Measurements from ENCODE around the gene PNPLA7.
A peak's percentile ranks its signal among the peaks of the same experiment; 100 is the strongest.

The PNPLA7 gene

DNA sequence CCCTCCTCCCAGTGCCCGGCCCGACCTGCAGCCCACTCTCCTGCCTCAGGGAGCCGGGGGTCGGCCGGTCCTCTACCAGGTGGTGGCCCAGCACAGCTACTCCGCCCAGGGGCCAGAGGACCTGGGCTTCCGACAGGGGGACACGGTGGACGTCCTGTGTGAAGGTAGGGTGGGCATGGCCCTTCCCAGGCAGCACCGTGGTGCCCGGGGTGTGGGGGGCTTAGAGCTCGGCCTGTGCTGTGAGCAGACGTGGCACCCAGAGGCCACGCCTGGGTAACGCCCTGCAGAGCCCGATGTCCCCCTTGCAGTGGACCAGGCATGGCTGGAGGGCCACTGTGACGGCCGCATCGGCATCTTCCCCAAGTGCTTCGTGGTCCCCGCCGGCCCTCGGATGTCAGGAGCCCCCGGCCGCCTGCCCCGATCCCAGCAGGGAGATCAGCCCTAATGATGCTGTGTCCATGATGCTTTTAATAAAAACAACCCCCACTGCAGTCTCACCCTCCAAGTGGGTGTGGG, 116.2 kb downstream of the PNPLA7 start:
- no peak for DNase-seq (ENCODE audit: low read depth)
- no peak overlapping the region for H3K4me3 ChIP-seq (ENCODE audit: low read depth, low read length)
- TF ChIP-seq, protein P1, sequence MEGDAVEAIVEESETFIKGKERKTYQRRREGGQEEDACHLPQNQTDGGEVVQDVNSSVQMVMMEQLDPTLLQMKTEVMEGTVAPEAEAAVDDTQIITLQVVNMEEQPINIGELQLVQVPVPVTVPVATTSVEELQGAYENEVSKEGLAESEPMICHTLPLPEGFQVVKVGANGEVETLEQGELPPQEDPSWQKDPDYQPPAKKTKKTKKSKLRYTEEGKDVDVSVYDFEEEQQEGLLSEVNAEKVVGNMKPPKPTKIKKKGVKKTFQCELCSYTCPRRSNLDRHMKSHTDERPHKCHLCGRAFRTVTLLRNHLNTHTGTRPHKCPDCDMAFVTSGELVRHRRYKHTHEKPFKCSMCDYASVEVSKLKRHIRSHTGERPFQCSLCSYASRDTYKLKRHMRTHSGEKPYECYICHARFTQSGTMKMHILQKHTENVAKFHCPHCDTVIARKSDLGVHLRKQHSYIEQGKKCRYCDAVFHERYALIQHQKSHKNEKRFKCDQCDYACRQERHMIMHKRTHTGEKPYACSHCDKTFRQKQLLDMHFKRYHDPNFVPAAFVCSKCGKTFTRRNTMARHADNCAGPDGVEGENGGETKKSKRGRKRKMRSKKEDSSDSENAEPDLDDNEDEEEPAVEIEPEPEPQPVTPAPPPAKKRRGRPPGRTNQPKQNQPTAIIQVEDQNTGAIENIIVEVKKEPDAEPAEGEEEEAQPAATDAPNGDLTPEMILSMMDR (IDR thresholded peaks at IDR 0.05; ENCODE audit: control insufficient read depth, extremely low read depth, insufficient read depth) = no peak

DNA sequence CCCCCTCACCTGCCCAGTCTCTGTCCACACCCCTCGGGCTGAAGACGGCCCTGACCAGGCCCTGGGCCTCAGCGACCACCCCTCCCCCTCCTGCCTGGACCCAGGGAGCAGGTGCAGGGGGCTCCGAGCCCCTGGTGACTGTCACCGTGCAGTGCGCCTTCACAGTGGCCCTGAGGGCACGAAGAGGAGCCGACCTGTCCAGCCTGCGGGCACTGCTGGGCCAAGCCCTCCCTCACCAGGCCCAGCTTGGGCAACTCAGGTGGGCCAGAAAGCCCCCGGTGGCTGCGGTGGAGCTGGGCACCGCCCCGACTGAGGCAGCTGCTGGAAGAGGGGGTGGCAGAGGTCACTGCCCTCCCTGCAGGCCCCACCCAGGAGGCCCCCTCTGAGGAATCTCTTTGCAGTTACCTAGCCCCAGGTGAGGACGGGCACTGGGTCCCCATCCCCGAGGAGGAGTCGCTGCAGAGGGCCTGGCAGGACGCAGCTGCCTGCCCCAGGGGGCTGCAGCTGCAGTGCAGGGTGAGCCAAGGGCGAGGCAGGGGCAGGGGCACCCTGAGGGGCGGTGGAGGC, 116.8 kb downstream of the PNPLA7 start:
- no peak overlapping the region for H3K4me3 ChIP-seq (ENCODE audit: low read depth, low read length)
- TF ChIP-seq, protein P1 (IDR thresholded peaks at IDR 0.05; ENCODE audit: control insufficient read depth, extremely low read depth, insufficient read depth) = no peak
- DNase-seq (ENCODE audit: low read depth) = no peak

GRCh38 chr9:137432687-137433348, 117.4 kb downstream of the PNPLA7 start:
- TF ChIP-seq, protein P1 (IDR thresholded peaks at IDR 0.05; ENCODE audit: control insufficient read depth, extremely low read depth, insufficient read depth) = no peak
- no peak for DNase-seq (ENCODE audit: low read depth)
- H3K4me3 ChIP-seq (ENCODE audit: low read depth, low read length) = no peak overlapping the region

- no peak for DNase-seq (ENCODE audit: low read depth)
- no peak overlapping the region for H3K4me3 ChIP-seq (ENCODE audit: low read depth, low read length)
- TF ChIP-seq, protein P1 (IDR thresholded peaks at IDR 0.05; ENCODE audit: control insufficient read depth, extremely low read depth, insufficient read depth) = no peak
Measured at GRCh38 chr9:137431416-137431931, 118.7 kb downstream of the PNPLA7 start.

- H3K4me3 ChIP-seq (ENCODE audit: low read depth, low read length) = no peak overlapping the region
- TF ChIP-seq, protein P1 (IDR thresholded peaks at IDR 0.05; ENCODE audit: control insufficient read depth, extremely low read depth, insufficient read depth) = no peak
- DNase-seq (ENCODE audit: low read depth) = no peak
Measured at GRCh38 chr9:137430723-137431415, 119.3 kb downstream of the PNPLA7 start.

- TF ChIP-seq, protein P1 (IDR thresholded peaks at IDR 0.05; ENCODE audit: control insufficient read depth, extremely low read depth, insufficient read depth) = no peak
- H3K4me3 ChIP-seq (ENCODE audit: low read depth, low read length) = peak overlapping the region; percentile 35; the same call in 1 of the 2 replicates
- DNase-seq (ENCODE audit: low read depth) = no peak
Measured at GRCh38 chr9:137429974-137430722, 120.1 kb downstream of the PNPLA7 start.

All from LNCaP clone FGC (cell line).